WTC11 (cell line): ENCODE measurements around the gene CD79A.

Experiments used
- CBFB ChIP-seq: sonication (generic); formaldehyde crosslinking; IDR thresholded peaks from 2 replicates; pipeline ENCODE4 v1.8.1; 2022; ENCODE audit warnings: mild to moderate bottlenecking, low read depth, missing genetic modification reagents
- ELF4 ChIP-seq: sonication (generic); formaldehyde crosslinking; IDR thresholded peaks from 2 replicates; pipeline ENCODE4 v1.8.1; 2022; ENCODE audit warnings: low read depth, mild to moderate bottlenecking, moderate library complexity, missing genetic modification reagents
- JUN ChIP-seq: sonication (generic); formaldehyde crosslinking; IDR thresholded peaks from 2 replicates; pipeline ENCODE4 v1.8.0; 2023; ENCODE audit warnings: mild to moderate bottlenecking, missing genetic modification reagents
- NR1H2 ChIP-seq: sonication (generic); formaldehyde crosslinking; IDR thresholded peaks from 2 replicates; pipeline ENCODE4 v1.9.0; 2021; ENCODE audit warnings: mild to moderate bottlenecking, moderate library complexity, missing genetic modification reagents
- NR3C1 ChIP-seq: sonication (generic); formaldehyde crosslinking; conservative IDR thresholded peaks from 2 replicates; pipeline ENCODE4 v1.8.1; 2023; ENCODE audit warnings: low read depth, mild to moderate bottlenecking, missing genetic modification reagents
- RELA ChIP-seq: sonication (generic); formaldehyde crosslinking; IDR thresholded peaks from 2 replicates; pipeline ENCODE4 v1.8.1; 2022; ENCODE audit warnings: missing genetic modification reagents, mild to moderate bottlenecking, borderline replicate concordance
- SP1 ChIP-seq: sonication (generic); formaldehyde crosslinking; conservative IDR thresholded peaks from 2 replicates; pipeline ENCODE4 v1.8.1; 2022; ENCODE audit warnings: missing genetic modification reagents
- TEAD4 ChIP-seq: sonication (generic); formaldehyde crosslinking; IDR thresholded peaks from 2 replicates; pipeline ENCODE4 v1.8.0; 2022; ENCODE audit warnings: mild to moderate bottlenecking, missing genetic modification reagents
- TF ChIP-seq, protein P1 (sequence below): sonication (generic); formaldehyde crosslinking; IDR thresholded peaks from 2 replicates; pipeline ENCODE4 v1.8.1; 2023; ENCODE audit warnings: mild to moderate bottlenecking, missing genetic modification reagents, moderate library complexity
- TF ChIP-seq, protein P2 (sequence below): fragments of 200-600 bp; IDR thresholded peaks from 2 replicates; pipeline ENCODE4 v1.8.0; 2022; ENCODE audit warnings: antibody characterized with exemption
- TF ChIP-seq, protein P3 (sequence below): sonication (generic); formaldehyde crosslinking; IDR thresholded peaks from 2 replicates; pipeline ENCODE4 v1.8.1; 2022; ENCODE audit warnings: low read depth, missing genetic modification reagents, borderline replicate concordance
- TF ChIP-seq, protein P4 (sequence below): sonication (generic); formaldehyde crosslinking; IDR thresholded peaks from 2 replicates; pipeline ENCODE4 v1.8.0; 2022; ENCODE audit warnings: mild to moderate bottlenecking, missing genetic modification reagents
- TF ChIP-seq, protein P5 (sequence below): sonication (generic); formaldehyde crosslinking; IDR thresholded peaks from 2 replicates; pipeline ENCODE4 v1.8.1; 2023; ENCODE audit warnings: mild to moderate bottlenecking, missing genetic modification reagents

GRCh38 chr19:41889896-41890295 is 12.8 kb downstream of the CD79A start:
- TF ChIP-seq JUN (CRISPR knock-in tag) (no peak), RELA (CRISPR knock-in tag) (no peak), ELF4 (no peak), NR1H2 (CRISPR knock-in tag) (no peak), TEAD4 (no peak), NR3C1 (CRISPR knock-in tag) (no peak), SP1 (CRISPR knock-in tag) (no peak), CBFB (CRISPR knock-in tag) (no peak)
- TF ChIP-seq, protein P1, sequence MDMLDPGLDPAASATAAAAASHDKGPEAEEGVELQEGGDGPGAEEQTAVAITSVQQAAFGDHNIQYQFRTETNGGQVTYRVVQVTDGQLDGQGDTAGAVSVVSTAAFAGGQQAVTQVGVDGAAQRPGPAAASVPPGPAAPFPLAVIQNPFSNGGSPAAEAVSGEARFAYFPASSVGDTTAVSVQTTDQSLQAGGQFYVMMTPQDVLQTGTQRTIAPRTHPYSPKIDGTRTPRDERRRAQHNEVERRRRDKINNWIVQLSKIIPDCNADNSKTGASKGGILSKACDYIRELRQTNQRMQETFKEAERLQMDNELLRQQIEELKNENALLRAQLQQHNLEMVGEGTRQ (CRISPR knock-in tag) = no peak
- TF ChIP-seq, protein P2, sequence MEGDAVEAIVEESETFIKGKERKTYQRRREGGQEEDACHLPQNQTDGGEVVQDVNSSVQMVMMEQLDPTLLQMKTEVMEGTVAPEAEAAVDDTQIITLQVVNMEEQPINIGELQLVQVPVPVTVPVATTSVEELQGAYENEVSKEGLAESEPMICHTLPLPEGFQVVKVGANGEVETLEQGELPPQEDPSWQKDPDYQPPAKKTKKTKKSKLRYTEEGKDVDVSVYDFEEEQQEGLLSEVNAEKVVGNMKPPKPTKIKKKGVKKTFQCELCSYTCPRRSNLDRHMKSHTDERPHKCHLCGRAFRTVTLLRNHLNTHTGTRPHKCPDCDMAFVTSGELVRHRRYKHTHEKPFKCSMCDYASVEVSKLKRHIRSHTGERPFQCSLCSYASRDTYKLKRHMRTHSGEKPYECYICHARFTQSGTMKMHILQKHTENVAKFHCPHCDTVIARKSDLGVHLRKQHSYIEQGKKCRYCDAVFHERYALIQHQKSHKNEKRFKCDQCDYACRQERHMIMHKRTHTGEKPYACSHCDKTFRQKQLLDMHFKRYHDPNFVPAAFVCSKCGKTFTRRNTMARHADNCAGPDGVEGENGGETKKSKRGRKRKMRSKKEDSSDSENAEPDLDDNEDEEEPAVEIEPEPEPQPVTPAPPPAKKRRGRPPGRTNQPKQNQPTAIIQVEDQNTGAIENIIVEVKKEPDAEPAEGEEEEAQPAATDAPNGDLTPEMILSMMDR = no peak
- TF ChIP-seq, protein P3, sequence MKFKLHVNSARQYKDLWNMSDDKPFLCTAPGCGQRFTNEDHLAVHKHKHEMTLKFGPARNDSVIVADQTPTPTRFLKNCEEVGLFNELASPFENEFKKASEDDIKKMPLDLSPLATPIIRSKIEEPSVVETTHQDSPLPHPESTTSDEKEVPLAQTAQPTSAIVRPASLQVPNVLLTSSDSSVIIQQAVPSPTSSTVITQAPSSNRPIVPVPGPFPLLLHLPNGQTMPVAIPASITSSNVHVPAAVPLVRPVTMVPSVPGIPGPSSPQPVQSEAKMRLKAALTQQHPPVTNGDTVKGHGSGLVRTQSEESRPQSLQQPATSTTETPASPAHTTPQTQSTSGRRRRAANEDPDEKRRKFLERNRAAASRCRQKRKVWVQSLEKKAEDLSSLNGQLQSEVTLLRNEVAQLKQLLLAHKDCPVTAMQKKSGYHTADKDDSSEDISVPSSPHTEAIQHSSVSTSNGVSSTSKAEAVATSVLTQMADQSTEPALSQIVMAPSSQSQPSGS (CRISPR knock-in tag) = no peak
- TF ChIP-seq, protein P4, sequence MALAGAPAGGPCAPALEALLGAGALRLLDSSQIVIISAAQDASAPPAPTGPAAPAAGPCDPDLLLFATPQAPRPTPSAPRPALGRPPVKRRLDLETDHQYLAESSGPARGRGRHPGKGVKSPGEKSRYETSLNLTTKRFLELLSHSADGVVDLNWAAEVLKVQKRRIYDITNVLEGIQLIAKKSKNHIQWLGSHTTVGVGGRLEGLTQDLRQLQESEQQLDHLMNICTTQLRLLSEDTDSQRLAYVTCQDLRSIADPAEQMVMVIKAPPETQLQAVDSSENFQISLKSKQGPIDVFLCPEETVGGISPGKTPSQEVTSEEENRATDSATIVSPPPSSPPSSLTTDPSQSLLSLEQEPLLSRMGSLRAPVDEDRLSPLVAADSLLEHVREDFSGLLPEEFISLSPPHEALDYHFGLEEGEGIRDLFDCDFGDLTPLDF = no peak
- TF ChIP-seq, protein P5, sequence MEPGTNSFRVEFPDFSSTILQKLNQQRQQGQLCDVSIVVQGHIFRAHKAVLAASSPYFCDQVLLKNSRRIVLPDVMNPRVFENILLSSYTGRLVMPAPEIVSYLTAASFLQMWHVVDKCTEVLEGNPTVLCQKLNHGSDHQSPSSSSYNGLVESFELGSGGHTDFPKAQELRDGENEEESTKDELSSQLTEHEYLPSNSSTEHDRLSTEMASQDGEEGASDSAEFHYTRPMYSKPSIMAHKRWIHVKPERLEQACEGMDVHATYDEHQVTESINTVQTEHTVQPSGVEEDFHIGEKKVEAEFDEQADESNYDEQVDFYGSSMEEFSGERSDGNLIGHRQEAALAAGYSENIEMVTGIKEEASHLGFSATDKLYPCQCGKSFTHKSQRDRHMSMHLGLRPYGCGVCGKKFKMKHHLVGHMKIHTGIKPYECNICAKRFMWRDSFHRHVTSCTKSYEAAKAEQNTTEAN (CRISPR knock-in tag) = no peak
